Suprapubic skin (tissue), 4 donors: ENCODE data around the gene KCNJ6. TPM values are rescaled to one million over a fixed set of nuclear protein-coding genes. Genes with fewer than 3 reads are reported as not detected.

ENCODE experiments used
- DNase-seq, 2 donors: peaks; one replicate each; pipeline ENCODE4 v3.0.0-alpha.2; 2019; ENCODE audit warnings: low spot score in 2 of 2
- H3K27ac ChIP-seq: fragments of 200-600 bp; sonication (generic); one replicate; pipeline ENCODE4 v1.5.1; 2019
- H3K27me3 ChIP-seq: fragments of 200-600 bp; sonication (generic); one replicate; pipeline ENCODE4 v1.5.1; 2019
- H3K36me3 ChIP-seq: fragments of 200-600 bp; sonication (generic); one replicate; pipeline ENCODE4 v1.5.1; 2019
- H3K4me1 ChIP-seq: fragments of 200-600 bp; sonication (generic); one replicate; pipeline ENCODE4 v1.5.1; 2019
- H3K4me3 ChIP-seq: fragments of 200-600 bp; sonication (generic); one replicate; pipeline ENCODE4 v1.5.1; 2019; ENCODE audit warnings: mild to moderate bottlenecking
- H3K9me3 ChIP-seq: fragments of 200-600 bp; sonication (generic); one replicate; pipeline ENCODE4 v1.5.1; 2019
- EP300 ChIP-seq: sonication (generic); formaldehyde crosslinking; IDR thresholded peaks from one replicate; pipeline ENCODE4 v1.6.1; 2017; ENCODE audit warnings: antibody characterized with exemption
- POLR2A ChIP-seq, 2 donors: fragments of 450-650 bp; IDR thresholded peaks; one replicate each; pipeline ENCODE4 v1.6.1; 2017; ENCODE audit warnings: antibody characterized with exemption in 2 of 2, mild to moderate bottlenecking in 2 of 2, moderate library complexity in 2 of 2
- POLR2AphosphoS5 ChIP-seq, 3 donors: sonication (generic); formaldehyde crosslinking; IDR thresholded peaks; one replicate each; pipeline ENCODE4 v1.6.1; 2017; ENCODE audit warnings: antibody characterized with exemption in 3 of 3
- WGBS: methylation state at CpG from one replicate; pipeline ENCODE4 v1.1.5; 2018; 5-methylcytosine and 5-hydroxymethylcytosine counted together
- total RNA-seq, 4 donors: library from RNA; depleted of rRNA; stranded (reverse); fragments of >200 nt; gene quantifications; one replicate each; pipeline ENCODE4 v1.1.0, GENCODE V29; 2016
- TF ChIP-seq, protein P1 (sequence below), 2 donors: fragments of 200-600 bp in 1 of 2; fragments of 450-650 bp in 1 of 2; sonication (generic) in 1 of 2; IDR thresholded peaks; one replicate each; pipeline ENCODE4 v1.5.1; 2016 to 2019; ENCODE audit warnings: antibody characterized with exemption in 2 of 2, mild to moderate bottlenecking in 1 of 2, moderate library complexity in 1 of 2

Gene KCNJ6, protein sequence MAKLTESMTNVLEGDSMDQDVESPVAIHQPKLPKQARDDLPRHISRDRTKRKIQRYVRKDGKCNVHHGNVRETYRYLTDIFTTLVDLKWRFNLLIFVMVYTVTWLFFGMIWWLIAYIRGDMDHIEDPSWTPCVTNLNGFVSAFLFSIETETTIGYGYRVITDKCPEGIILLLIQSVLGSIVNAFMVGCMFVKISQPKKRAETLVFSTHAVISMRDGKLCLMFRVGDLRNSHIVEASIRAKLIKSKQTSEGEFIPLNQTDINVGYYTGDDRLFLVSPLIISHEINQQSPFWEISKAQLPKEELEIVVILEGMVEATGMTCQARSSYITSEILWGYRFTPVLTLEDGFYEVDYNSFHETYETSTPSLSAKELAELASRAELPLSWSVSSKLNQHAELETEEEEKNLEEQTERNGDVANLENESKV
- not detected for total RNA-seq

DNA sequence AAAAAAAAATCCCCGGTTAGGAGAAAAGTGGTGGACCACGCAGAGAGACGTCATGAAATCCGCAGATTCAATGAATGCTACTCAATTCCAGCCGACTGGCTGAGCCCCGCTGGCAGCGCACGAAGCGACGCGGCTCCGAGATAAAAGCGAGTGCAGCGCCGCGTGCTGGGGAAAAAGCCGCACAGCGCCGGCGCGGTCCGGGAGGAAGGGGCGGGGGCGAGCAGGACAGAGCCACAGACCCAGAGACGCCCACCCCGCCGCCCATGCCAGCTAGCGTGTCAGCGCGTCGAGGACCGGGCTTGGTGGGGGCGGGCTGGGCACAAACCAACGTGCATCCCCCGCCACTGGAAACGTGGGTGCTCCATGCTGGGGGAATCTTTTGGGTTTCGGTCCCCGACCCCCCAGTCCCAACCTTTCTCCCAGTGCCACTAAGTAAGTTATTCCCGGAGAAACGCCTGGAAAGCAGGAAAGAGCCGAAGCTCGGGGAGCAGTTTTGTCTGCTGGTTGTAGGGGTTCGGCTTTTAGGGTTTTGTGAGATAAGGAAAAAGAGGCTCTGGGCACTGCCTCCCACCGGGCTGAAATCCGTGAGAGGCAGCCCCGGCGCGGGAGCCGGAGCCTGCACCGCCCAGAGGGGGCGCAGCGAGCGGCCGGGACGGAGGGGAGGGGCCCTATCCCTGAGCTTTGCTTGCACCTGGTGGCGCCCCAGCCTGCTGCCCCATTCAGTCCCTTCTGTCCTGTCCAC is at the start of gene KCNJ6:
TSS of gene KCNJ6 (minus strand) at position 148 of the 742 bp plus-strand sequence. CDS start 75,775 bp downstream, outside the sequence.
- Histone ChIP-seq H3K27me3 (peaks cover 80% of the 10 kb centered on the region), H3K27ac (no peak within 1 kb of the TSS), H3K4me3 (peak within 1 kb of the TSS; percentile 21), H3K4me1 (peaks cover 14% of the 10 kb centered on the region), H3K36me3 (no peaks in the 10 kb centered on the region), H3K9me3 (no peaks in the 10 kb centered on the region)
- WGBS, result 5% methylated on average over 35 of the region's 56 CpGs
- no peak for DNase-seq
- TF ChIP-seq EP300 (no peak), POLR2A (IDR thresholded peaks at IDR 0.05) (no peak)
- TF ChIP-seq, protein P1, sequence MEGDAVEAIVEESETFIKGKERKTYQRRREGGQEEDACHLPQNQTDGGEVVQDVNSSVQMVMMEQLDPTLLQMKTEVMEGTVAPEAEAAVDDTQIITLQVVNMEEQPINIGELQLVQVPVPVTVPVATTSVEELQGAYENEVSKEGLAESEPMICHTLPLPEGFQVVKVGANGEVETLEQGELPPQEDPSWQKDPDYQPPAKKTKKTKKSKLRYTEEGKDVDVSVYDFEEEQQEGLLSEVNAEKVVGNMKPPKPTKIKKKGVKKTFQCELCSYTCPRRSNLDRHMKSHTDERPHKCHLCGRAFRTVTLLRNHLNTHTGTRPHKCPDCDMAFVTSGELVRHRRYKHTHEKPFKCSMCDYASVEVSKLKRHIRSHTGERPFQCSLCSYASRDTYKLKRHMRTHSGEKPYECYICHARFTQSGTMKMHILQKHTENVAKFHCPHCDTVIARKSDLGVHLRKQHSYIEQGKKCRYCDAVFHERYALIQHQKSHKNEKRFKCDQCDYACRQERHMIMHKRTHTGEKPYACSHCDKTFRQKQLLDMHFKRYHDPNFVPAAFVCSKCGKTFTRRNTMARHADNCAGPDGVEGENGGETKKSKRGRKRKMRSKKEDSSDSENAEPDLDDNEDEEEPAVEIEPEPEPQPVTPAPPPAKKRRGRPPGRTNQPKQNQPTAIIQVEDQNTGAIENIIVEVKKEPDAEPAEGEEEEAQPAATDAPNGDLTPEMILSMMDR (IDR thresholded peaks at IDR 0.05), result peak in 1 of 2 donors; percentile 34

GRCh38 chr21:37965088-37965805 is 49.0 kb upstream of the KCNJ6 start:
- no peak for TF ChIP-seq POLR2A (IDR thresholded peaks at IDR 0.05)
- TF ChIP-seq, protein P1 (IDR thresholded peaks at IDR 0.05), result no peak
- no peak for TF ChIP-seq EP300
- no peak for TF ChIP-seq POLR2AphosphoS5 (IDR thresholded peaks at IDR 0.05)
- H3K4me1 ChIP-seq, result no peaks in the 10 kb centered on the region
- DNase-seq, result no peak
- H3K36me3 ChIP-seq, result no peaks in the 10 kb centered on the region
- H3K27ac ChIP-seq, result no peak overlapping the region
- peaks cover 12% of the 10 kb centered on the region for H3K27me3 ChIP-seq
- no peak overlapping the region for H3K4me3 ChIP-seq
- no peaks in the 10 kb centered on the region for H3K9me3 ChIP-seq
- 78% methylated on average over 10 of the region's 11 CpGs for WGBS

DNA sequence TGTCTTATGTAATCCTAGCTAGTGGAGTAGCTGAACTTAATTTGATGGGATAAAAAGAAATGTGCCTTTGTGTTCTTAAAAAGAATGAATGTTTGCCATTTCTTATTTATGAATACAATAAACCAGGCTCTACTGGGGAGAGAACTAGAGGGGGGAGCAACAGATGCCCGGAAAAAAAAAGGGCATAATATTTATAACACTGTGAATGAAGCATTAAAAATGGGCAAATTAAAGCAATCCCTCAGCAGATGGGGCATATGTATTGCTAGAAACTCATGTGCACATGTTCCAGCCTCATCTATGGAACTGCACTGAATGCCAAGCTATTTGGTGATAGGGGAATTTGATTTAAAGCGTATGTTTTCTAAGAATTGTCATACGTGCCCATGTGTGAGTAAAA is 42.3 kb upstream of the KCNJ6 start:
- TF ChIP-seq, protein P1 (IDR thresholded peaks at IDR 0.05), result no peak
- TF ChIP-seq EP300, result no peak
- no peak overlapping the region for H3K27ac ChIP-seq
- peaks cover 28% of the 10 kb centered on the region for H3K27me3 ChIP-seq
- no peaks in the 10 kb centered on the region for H3K4me1 ChIP-seq
- H3K9me3 ChIP-seq, result no peaks in the 10 kb centered on the region
- DNase-seq, result no peak
- 56% methylated on average over 3 of the region's 3 CpGs for WGBS
- no peak overlapping the region for H3K4me3 ChIP-seq
- H3K36me3 ChIP-seq, result no peaks in the 10 kb centered on the region

DNA sequence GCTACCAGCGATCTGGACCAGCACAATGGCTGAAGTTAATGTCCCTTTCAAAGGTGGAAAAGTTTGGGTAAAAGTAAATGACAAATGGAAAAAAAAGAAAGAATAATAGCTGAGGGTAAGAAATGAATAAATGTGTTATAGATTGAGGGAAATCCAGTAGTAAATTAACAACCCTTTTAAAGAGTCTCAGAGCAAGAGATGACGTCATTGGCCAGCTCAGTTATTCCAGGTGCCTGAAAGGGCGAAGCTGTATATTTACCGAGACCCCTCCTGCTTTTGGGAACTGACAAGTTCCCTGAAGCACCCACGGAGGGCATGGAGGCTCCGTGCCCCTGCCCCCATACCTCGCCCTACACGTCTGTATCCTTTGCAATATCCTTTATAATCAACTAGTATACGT is 40.5 kb upstream of the KCNJ6 start:
- TF ChIP-seq EP300, result no peak
- no peak for TF ChIP-seq POLR2AphosphoS5 (IDR thresholded peaks at IDR 0.05)
- TF ChIP-seq, protein P1 (IDR thresholded peaks at IDR 0.05), result no peak
- TF ChIP-seq POLR2A (IDR thresholded peaks at IDR 0.05), result no peak
- 79% methylated on average over 9 of the region's 9 CpGs for WGBS
- DNase-seq, result no peak

More for the DNA sequence above, 40.5 kb upstream of the KCNJ6 start:
- Histone ChIP-seq H3K36me3 (no peaks in the 10 kb centered on the region), H3K9me3 (no peaks in the 10 kb centered on the region), H3K4me3 (no peak overlapping the region), H3K4me1 (no peaks in the 10 kb centered on the region), H3K27ac (no peak overlapping the region), H3K27me3 (peaks cover 33% of the 10 kb centered on the region)
